Stimulated activated CD4-positive, alpha-beta T cell treated with anti-CD3 and anti-CD28 coated beads, TNF-alpha, amount 100 ng/mL, for 4 hours (primary cell): ENCODE measurements around the gene PNO1.

Experiments used
- DNase-seq, 3 experiments: peaks; one replicate each; pipeline ENCODE4 v3.0.0-alpha.2; 2020; ENCODE audit warnings: low read depth in 3 of 3

The PNO1 gene

DNA sequence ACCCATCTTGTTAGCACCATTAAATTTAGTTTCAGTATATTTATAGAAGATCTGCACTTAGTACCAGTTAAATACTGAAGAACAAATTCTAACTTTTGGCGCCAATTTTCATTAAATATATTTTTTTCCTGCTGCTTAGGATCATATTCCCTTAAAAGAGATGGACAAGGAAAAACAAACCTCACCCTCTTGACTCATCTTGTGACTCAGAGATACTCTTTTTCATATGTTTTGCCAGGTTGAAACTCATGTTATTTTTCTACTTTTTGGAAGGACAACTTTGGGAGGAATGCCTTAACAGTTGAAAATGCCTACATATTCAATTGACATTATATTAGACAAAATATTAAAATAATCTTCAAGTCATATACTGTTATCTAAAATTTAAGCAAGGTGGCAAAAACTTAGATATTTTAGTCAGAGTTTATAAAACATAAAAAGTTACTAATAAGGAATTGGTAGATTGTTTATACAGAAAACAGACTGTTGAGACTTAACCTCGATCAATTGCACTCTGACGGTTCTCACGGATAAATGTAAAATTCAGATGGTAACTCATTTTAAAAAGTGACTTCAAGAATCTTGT is 36.2 kb downstream of the PNO1 start:
- DNase-seq, result no peak

DNA sequence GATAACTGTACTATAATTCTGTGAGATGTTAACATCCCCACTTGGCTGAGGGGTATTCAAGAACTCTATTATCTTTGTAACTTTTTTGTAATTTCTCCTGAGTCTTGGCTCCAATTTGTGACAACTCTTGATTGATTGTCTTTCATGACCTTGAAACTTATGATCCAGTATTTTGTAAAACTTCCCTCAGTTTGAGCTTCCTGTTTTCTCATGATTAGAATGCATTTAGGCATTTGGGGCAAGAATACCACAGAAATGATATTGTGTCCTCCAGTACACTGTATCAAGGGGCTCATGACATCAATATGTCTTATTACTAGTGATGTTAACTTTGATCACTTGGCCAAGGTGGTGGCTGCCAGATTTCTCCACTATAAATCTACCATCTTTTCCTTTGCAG is 37.4 kb downstream of the PNO1 start:
- DNase-seq, result no peak

DNA sequence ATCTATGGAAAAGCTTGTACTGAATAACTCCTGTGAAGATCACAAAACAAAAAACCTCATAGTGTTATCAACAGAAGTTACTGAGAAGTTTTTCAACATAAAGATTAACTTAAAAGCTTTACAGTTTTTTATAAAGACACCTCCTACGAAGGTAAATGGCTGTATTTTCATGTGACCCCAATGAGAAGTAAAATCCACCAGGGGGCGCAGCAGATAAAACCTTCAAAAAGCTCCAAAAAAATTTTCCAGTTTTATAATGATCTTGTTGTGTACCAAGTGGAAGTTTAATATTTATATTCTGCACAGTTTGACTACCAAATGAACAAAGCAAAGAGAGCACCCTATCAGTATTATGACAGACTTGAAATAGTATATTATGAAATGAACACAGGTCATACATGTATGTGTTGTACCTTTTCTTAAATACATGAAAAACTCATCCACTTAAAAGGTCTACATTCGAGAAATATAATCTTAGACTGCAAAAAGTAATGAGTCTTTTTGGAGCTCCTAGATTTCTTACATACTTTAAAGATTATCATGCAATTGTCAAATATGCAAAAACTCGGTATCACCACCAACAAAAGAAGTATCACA is 38.5 kb downstream of the PNO1 start:
- peak in 1 of 3 experiments; percentile 49 for DNase-seq

DNA sequence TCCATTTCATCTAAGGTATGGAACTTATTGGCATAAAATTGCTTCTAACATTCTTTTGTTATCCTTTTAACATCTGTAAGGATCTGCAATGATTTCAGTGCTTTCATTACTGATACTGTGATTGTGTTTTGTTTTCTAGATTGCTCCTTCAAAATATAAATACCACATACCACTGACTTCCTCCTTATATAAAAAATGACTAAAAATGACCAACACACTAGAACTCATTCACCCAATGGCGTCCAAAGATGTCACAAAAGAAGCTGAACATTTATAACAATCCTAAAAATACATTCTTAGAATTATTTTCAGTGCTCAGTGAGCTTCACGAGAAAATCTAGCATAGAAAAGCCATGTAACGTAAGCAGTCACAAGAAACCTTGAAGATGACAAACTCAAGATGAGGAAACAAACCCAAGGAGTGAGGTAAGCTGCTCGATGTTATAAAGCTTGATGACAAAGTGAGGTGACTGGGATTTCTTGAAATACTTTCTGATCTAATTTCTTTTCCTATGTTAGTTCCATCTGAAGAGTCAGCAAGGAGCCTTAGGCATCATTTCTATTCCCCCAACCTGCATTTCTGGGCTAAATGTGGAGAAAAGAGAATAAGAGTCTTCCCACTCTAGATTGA is 42.6 kb downstream of the PNO1 start:
- no peak for DNase-seq

DNA sequence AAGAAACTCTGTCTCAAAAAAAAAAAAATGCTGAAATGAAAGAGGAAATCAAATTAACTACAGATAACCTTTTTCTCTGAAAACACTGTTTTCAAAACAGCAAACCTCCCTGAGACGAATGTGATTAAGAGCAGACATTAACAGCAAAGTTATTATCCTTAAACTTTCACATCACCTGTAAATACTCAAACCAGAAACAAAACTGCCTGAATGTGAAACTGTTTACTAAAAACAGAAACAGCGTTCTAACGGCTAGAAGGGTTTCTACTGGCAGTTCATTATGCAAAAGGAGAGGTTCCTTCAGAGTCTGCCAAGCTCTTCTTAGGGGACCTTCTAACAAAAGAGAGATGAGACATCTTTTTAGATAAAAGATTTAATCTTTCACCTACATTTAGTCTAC is 45.9 kb downstream of the PNO1 start:
- no peak for DNase-seq

DNA sequence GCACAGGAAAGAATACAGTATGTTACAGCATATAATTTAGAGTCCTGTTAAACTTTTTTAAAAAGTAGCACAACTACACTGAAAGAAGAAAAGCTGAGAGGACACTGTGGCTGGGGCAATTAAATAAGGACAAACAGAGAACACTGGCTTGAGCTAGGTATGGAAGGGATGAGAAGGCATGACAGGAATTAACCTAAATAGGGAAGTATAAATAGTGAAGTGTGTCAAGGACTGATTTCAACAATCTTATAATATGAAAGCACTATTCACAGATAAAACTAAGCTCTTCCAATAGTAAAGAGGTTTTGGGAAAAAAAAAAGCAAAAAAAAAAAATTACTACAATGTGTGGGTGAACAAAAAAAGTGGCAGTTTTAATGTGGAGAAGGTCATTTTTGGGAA is 49.1 kb downstream of the PNO1 start:
- DNase-seq, result no peak

DNA sequence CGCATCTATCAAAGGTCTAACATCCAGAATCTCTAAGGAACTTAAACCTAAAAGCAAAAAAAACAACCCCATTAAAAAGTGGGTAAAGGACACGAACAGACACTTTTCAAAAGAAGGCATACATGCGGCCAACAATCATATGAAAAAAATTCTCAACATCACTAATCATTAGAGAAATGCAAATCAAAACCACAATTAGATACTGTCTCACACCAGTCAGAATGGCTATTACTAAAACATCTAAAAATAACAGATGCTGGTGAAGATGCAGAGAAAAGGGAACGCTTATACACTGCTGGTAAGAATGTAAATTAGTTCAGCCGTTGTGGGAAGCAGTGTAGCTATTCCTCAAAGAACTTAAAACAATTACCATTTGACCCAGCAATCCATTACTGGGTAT is 56.7 kb downstream of the PNO1 start:
- no peak for DNase-seq

DNA sequence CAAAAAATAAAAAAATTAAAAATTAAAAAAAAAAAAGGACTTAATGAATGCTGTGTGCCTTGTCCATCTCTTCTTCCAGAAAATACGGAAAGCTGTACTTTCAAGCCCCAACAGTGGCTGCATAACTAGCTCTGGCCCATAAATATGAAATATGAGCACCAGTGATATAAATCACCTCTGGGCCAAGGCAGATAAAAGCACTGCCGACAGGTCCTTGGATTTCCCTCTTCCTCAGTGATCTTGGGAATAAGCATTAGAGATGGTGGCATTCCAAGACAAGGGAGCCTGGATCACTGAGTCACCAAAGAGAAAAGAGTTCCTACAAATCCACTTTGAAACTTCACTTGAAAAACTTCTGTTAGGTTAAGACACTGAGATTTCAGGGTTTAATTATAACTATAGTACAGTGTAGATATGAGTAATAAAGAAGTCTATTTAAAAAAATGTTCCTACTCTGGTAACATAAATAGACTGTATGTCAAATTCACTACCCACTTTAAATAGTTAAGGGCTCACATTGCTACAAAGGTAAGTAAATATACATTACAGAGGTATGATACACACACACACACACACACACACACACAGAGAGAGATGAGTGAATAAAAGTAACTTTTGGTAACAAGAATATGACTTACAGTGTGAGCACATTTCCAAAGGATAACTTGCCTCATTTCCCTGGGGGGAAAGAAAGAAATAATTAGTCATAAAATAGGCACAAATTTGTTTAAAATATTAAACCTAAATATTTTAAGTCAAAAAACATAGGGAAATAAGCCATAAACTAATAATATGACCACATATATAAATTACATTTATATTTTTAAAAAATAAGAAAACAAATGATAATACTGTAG is 59.0 kb downstream of the PNO1 start:
- DNase-seq, result no peak

DNA sequence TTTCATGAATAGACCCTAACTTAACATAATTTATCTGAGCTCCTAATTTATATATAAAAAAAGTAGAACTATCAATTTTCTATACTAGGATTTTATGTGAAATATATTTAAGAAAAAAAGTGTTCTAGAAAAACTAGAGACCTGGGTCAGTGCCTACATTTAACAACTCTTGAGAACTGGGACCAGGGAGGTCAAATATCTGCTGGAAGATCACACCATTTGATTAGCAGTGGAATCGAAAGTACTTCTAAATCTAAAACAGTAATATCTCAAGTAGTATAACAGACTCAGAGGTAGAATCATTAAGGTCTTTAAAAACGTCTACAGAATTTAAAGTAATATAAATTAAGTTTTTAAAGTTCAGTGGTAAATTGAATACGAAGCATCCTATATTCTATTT is 60.0 kb downstream of the PNO1 start:
- DNase-seq, result no peak

DNA sequence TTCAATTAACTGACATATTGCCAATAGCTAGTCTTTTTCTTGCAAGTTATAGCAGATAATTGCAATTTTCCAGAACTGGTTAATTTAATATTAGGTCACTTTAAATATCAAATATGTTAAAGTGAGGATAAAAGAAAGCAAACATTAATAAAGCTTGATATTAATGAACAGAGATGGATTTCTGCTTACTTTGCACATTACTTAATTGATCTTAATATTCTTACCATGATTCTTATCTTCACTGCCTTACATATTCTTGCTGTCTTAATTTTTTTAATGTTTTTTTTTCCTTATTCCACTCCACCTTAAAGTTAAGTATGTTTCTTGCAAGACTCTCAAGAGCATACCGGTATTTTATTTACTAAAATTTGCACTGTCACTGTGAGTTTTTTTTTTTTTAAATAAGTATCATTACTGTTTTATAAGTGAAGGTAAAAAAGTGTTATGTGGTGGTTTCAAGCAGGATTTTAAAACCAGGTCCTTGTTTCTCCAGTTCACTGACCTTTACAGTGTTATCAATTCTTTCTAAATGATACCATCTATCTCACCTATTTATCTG is 60.7 kb downstream of the PNO1 start:
- no peak for DNase-seq

DNA sequence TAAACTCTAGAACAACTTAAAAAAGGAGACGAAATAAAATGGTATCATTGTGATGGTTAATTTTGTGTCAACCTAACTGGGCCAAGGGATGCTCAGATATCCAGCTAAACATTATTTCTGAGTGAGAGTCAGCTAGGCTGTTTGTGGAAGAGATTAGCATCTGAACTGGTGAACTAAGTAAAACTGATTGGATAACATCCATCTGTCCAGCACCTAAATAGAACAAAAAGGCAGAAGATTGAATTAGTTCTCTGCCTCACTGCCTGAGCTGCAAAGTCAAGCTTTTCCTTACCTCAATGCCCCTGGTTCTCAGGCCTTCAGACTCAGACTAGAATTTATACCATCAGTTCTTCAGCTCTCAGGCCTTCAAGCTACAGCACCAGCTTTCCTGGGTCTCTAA is 64.6 kb downstream of the PNO1 start:
- no peak for DNase-seq

DNA sequence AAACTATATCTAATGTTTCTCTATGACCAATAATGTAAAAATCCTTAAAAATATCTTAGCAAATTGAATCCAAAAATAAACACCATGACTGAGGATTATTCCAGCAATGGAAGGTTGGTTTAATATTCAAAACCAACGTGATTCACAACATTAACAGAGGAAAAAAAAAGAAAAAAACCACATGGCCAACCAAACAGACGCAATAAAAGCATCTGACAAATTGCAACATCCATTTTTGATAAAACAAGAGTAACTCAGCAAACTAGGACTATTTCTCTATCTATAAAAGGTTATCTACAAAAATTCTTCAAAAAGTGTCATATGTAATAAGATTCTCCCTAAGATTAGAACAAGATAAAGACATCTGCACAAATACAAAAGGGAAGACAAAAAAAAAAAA is 65.7 kb downstream of the PNO1 start:
- DNase-seq, result no peak

DNA sequence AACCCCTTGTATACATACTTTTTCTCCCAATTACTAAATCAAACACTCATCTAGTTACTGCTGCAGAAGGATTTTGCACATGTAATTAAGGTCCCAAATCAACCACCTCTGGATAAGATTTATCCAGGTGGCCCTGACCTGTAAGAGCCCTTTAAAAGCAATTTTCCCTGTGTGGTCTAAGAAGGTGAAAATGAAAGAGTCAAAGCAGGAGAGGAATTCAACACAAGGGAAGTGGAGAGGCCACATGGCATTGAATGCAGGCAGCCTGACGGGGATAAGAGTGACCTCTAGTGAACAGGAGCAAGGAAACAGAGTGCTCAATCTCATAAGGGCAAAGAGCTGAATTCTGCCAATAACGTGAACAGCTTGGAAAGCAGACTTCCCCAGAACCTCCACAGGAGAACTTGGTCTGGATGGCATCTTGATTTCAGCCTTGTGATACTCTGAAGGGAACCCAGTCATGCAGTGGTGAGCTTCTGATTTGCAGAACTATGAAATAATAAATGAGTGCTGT is 67.5 kb downstream of the PNO1 start:
- DNase-seq, result no peak
